OCI-LY3 (cell line): ENCODE measurements around the gene DDTL.

ENCODE experiments used
- CTCF ChIP-seq: fragments of 200-600, 300-600 bp; sonication (generic); IDR thresholded peaks from 2 replicates; pipeline ENCODE4 v1.5.1; 2014; ENCODE audit warnings: antibody characterized with exemption, low read length, low read depth
- EZH2phosphoT487 ChIP-seq: fragments of 200-600 bp; shearing (Covaris generic); IDR thresholded peaks from 2 replicates; pipeline ENCODE4 v1.6.1; 2018; ENCODE audit warnings: antibody characterized with exemption, mixed run types, low read depth

GRCh38 chr22:23969071-23969470, 2.4 kb downstream of the DDTL start:
- TF ChIP-seq EZH2phosphoT487 (no peak), CTCF (no peak)
